Urinary bladder (tissue), 4 donors: ENCODE measurements around the gene SLC19A1. TPM values are rescaled to one million over a fixed set of nuclear protein-coding genes. Genes with fewer than 3 reads are reported as not detected.

Experiments
- DNase-seq: peaks from one replicate; pipeline ENCODE4 v3.0.0-alpha.2; 2015; ENCODE audit errors: extremely low spot score
- H3K27ac ChIP-seq: one replicate; pipeline ENCODE4 v1.5.1; 2013; ENCODE audit warnings: low read depth, mild to moderate bottlenecking, moderate library complexity
- H3K36me3 ChIP-seq: one replicate; pipeline ENCODE4 v1.6.1; 2013; ENCODE audit warnings: mild to moderate bottlenecking, moderate library complexity; ENCODE audit not compliant: insufficient read depth
- H3K4me1 ChIP-seq: one replicate; pipeline ENCODE4 v1.6.1; 2013; ENCODE audit warnings: mild to moderate bottlenecking, moderate library complexity; ENCODE audit not compliant: insufficient read depth
- H3K4me3 ChIP-seq: one replicate; pipeline ENCODE4 v1.5.1; 2013; ENCODE audit warnings: low read depth, low read length
- WGBS: extraction: QIAGEN DNeasy Blood & Tissue Kit; methylation state at CpG from one replicate; pipeline ENCODE4 v1.1.7; 2013; 5-methylcytosine and 5-hydroxymethylcytosine counted together
- polyA plus RNA-seq: library from polyadenylated mRNA; stranded (reverse); fragments of 200-250 nt; gene quantifications from one replicate; pipeline ENCODE4 v1.2.3, GENCODE V29; 2013
- total RNA-seq: library from RNA; depleted of rRNA; stranded (reverse); fragments of >200 nt; gene quantifications from one replicate; pipeline ENCODE4 v1.2.3, GENCODE V29; 2014
- donor health status: healthy with polysubstance abuse.
- donor health status: healthy.

Gene SLC19A1
- total and polyA plus RNA-seq, 2 donors, result 4.2 to 7.5 TPM

DNA sequence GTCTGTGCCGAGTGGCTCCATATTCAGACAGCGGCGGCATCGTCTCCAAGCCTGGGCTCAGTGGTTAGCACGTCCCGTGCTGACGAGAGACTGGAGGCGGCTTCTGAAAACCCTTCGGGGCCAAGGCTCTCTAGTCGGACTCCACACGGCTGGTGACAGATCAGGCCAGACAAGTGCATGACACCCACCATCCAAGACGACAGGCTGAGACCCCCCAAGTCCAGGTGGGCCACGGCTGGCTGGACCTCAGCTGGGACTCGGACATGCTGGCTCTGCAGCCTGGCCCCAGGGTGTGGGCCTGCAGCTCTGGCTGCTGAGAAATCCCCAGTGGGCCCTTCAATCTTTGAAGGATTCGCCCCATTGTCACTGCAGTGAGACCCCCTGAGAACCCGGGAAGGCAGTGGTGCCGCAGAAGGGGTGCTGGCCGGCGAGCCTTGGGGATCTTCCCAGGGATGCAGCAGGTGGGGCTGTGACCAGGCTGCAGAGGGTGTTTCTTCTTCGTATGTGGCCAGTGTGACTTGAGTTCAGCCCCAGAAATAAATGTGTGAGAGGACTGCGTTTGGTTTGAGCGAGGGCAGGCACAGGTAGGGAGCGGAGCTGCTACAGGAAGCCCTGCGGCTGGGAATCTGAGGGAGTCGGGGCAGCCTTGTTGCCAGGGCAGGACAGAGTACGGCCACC, 15.9 kb upstream of the SLC19A1 start:
- 86% methylated on average over 26 of the region's 26 CpGs for WGBS
- H3K27ac ChIP-seq, result no peak overlapping the region
- no peak overlapping the region for H3K4me3 ChIP-seq
- H3K4me1 ChIP-seq, result no peaks in the 10 kb centered on the region
- DNase-seq, result no peak
- no peaks in the 10 kb centered on the region for H3K36me3 ChIP-seq

DNA sequence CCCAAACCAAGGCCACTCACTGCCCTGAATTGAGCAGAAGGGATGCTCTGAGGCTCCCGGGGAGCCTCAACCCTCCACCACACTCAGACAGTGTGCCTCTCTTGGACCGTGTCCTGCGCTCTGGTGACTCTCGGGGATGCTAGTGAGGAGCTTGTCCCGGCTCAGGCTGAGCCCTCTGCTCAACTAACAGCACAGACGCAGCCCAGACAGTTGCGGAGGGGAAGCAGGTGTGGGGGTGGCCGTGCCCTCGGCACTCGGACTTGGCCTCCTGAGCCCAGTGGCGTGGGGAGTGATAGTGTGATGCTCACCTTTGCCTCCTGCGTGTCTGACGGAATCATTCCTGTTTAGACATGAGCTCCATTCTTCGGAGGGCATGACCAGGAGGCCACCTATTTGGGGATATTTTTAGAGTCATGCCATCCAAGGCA, 15.4 kb upstream of the SLC19A1 start:
- Histone ChIP-seq H3K4me3 (no peak overlapping the region), H3K4me1 (no peaks in the 10 kb centered on the region), H3K36me3 (no peaks in the 10 kb centered on the region), H3K27ac (no peak overlapping the region)
- no peak for DNase-seq
- WGBS, result 83% methylated on average over 14 of the region's 14 CpGs

DNA sequence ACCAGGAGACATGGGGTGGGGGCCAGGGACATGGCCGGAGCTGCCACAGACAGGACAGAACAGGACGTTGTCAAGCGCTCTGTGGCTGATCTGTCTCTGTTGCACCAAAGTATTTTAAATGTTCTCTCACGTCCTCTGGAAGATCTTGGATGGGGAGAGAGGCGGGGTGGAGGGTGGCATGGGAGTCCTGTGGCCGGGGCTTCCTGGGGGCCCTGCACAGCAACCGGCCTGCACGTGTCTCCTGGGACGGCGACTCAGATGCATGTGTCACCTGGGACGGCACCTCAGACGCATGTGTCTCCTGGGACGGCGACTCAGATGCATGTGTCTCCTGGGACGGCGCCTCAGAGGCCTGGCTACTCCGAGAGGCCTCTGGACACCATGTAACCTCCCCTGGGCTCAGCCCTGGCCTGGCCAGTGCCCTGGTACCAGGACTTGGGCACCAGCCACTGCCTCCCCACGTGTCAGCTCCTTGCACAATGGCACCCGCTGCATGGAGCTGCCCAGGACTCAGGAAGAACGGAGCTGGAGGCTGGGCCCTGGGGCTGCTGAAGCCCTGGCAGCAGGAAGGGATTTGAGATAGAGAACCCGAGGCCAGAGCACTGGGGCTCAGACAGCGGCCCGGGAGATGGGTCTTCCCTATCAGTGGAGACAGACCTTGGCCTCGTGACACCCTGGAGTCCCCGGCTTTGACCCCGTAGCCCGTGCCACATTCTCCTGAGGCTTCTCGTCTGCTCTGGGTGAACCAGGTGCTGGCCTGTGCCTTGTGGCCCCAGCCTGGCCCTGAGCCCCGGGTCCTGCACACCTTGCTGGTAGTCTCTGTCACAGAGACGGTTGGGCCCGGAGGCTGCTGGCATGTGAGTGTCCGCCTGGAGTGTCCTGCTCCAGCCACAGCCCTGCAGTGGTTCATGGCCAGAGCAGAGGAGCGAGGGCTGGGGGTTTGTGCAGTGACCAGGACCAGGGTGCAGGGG, 14.7 kb upstream of the SLC19A1 start:
- no peak overlapping the region for H3K4me3 ChIP-seq
- no peak for DNase-seq
- 86% methylated on average over 33 of the region's 33 CpGs for WGBS
- no peak overlapping the region for H3K27ac ChIP-seq
- no peaks in the 10 kb centered on the region for H3K4me1 ChIP-seq
- no peaks in the 10 kb centered on the region for H3K36me3 ChIP-seq

DNA sequence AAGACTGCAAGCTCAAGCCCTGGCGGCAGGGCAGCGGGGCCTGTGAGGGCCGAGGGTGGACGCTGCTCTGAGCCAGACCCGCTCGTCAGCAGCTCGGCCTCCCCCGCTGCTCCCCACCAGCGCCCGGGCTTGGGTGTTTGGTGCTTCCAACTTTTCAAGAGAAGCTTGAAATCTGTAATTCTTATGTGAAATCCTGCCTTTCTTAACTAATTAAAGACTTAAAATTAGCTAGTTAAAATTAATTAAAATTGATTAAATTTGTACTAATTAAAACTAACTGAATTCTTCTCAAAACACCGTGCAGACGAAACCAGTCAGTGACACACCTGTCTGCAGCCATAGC, 14.0 kb upstream of the SLC19A1 start:
- H3K27ac ChIP-seq, result no peak overlapping the region
- WGBS, result 41% methylated on average over 12 of the region's 12 CpGs

DNA sequence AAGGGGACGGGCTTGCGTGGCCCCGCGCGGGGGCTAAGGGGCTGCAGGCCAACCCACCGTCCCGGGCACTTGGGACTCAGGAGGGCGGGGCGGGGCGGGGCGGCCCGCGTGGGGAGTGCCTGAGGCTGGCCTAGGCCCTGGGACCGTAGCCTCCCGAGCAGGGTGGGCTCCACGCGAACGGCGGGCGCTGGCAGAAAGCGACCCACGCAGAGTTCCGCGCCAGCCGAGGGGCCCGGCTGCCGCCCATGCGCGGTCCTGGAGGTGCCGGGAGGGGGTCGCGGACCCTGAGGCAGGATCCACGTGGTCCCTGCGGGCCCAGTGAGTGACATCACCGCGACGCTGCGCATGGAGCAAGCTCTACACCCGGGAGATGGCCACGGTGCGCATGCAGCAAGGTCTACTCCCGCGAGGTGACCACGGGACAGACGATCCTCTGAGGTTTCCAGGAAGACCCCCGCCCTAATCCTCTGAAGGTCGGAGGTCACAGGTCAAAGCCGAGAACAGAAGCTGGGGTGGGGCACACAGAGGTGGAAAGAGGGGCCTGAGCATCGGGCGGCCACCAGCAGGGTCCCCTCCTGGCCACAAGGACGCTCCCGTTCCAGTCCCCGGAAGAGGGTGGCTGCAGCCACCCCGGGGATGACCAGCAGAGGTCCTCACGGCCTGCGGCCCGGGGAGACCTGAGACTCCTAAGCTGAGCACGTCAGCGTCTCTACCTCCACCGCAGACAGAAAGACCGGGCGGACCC, 13.5 kb upstream of the SLC19A1 start:
- WGBS, result 6% methylated on average over 62 of the region's 62 CpGs
- peak; percentile 62 for DNase-seq
- Histone ChIP-seq H3K4me1 (no peaks in the 10 kb centered on the region), H3K36me3 (no peaks in the 10 kb centered on the region), H3K27ac (peak overlapping the region; percentile 94), H3K4me3 (peak overlapping the region; percentile 29)

More for the DNA sequence above, 14.0 kb upstream of the SLC19A1 start:
- H3K4me1 ChIP-seq, result no peaks in the 10 kb centered on the region
- no peak for DNase-seq
- H3K36me3 ChIP-seq, result no peaks in the 10 kb centered on the region
- peak overlapping the region; percentile 29 for H3K4me3 ChIP-seq

DNA sequence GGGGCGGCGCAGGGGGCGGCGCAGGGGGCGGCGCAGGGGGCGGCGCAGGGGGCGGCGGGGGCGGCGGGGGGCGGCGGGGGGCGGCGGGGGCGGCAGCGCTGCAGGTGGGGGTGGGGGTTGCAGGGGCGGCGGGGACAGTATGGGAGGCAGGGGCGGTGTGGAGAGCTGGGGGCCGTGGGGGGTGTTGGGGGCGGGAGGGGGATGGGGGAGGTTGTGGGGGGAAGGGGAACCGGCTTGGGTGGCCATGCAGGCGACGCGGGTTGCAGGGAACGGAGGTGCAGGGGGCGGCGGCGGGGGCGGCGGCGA, 13.0 kb upstream of the SLC19A1 start:
- WGBS, result 1% methylated on average over 27 of the region's 34 CpGs
- Histone ChIP-seq H3K27ac (peak overlapping the region; percentile 94), H3K4me1 (no peaks in the 10 kb centered on the region), H3K4me3 (peak overlapping the region; percentile 29), H3K36me3 (no peaks in the 10 kb centered on the region)
- DNase-seq, result no peak

DNA sequence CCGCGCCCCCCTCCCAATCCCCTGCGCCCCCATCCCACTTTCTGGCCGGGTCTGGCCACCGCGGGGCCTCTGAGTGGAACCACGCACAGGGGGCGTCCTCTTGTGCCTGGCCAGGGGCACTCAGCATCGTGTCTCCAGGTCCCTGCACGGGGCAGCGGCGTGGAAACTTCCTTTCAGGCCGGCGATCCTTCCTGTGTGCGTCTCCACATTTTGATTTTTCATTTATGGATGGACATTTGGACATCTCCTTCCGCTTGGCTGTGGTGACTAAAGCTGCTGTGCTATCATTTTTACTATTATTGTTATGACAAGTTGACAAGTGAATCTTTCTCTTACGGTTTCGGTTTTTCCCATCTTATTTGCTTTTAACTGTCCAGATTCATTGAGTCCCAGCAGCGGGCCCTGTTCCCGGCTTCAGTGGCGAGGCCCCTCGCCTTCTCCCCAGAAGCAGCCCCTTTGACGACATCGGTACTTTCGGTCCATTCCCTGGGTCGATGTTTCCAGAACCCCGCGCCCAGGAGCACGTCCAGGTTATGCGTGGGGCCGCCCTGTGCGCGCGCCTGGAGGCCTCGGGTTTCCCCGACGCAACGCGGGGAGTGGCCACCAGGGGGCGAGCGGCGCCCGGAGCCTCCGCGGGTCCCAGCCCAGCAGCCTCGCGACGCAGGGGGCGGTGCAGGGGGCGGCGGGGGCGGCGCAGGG, 12.4 kb upstream of the SLC19A1 start:
- Histone ChIP-seq H3K4me3 (peak overlapping the region; percentile 29), H3K4me1 (no peaks in the 10 kb centered on the region), H3K36me3 (no peaks in the 10 kb centered on the region), H3K27ac (no peak overlapping the region)
- WGBS, result 2% methylated on average over 53 of the region's 53 CpGs
- no peak for DNase-seq

DNA sequence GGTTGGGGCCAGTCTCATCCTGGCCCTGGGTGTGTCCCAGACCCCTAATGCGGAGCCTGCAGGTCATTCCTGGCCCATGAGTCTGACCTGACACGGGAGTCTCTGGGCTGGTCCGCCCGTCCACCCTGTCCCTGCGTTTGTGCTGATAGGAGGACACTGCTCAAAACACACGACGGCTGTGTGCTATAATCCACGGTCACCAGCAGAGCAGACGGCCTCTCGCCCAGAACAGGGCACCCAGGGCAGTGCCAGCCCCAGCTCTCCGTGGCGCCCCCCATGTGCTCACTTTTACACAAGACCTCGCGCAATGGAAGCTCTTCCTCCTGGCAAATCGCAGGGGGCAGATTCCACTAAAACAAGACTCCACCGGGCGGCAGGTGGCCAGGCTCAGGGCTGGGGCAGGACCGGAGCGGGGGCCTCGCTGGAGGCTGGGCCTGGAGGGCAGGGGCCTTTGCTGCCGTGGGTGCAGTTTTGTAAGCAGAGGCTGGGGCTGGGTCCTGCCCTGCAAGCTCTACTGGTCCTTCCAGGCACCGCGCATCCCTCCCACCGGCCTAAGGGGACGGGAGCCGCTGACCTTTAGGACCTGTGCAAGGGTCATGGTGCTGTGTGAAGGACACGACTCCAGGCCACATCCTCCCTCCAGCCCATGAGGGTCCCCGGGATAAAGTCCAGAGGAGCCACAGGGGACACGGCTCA, 10.6 kb upstream of the SLC19A1 start:
- 81% methylated on average over 29 of the region's 29 CpGs for WGBS
- Histone ChIP-seq H3K4me3 (no peak overlapping the region), H3K27ac (no peak overlapping the region), H3K36me3 (no peaks in the 10 kb centered on the region), H3K4me1 (no peaks in the 10 kb centered on the region)
- DNase-seq, result no peak

DNA sequence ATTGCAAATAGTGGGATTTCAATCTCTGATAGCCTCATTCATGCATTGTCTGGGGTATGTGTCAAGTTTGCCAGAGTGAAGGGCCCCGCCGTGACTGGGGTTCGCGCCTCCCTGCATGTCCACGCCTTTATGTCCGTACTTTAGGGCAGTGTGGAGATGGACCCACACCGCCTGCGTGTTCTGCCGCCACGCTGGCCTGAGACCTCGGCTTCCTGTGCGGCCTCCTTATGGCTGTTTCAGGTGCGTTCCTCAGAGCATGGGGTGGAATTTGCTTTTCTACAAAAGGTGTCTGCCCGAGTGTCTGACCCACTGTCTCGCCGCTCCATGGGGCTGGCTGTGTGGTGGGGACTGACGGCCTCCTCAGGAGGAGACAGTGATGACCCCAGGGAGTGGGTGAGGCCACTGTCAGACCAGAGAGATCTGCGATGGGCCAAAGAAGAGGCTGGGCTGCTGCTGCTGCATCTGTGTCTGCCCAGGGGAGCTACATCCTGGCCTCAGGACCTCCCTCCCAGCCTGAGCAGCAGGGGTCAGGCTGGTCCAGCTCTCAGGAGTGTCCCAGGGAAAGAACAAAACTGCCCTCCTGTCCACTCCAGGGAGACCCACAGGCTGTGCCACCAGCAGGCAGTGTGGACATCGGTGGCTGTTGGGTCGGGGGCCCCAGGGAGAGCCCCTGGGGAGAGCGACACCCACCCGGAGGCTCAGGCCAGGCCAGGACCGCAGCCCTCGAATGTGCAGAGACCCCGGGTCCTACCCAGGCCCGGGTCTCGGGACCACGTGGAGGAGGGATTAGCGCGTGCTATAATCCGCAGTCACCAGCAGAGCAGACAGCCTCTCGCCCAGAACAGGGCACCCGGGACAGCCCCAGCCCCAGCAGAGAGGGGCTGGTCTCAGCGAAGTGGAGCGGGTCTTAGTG, 9.8 kb upstream of the SLC19A1 start:
- Histone ChIP-seq H3K4me3 (no peak overlapping the region), H3K4me1 (no peaks in the 10 kb centered on the region), H3K27ac (no peak overlapping the region), H3K36me3 (no peaks in the 10 kb centered on the region)
- WGBS, result 87% methylated on average over 35 of the region's 35 CpGs
- no peak for DNase-seq

DNA sequence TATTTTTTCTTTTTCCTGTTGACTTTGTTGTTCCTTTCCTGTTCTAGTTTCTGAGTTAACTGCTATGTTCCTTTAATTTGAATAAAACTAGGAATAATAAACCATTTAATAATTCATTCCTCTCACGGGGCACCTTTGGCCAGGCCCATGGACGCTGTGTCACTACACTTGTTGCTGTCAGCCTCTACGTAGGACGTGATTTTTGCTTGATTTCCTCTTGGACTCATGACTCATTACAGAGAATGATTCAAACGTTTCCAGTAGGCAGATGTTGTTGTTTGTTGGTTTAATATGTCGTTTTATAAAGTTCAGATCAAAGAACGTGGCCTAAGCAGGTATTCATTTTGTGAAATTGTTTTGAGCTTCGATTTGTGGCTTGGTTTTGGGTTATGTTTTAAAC, 9.1 kb upstream of the SLC19A1 start:
- no peak overlapping the region for H3K4me3 ChIP-seq
- no peak overlapping the region for H3K27ac ChIP-seq
- DNase-seq, result no peak
- 62% methylated on average over 8 of the region's 8 CpGs for WGBS
- no peaks in the 10 kb centered on the region for H3K36me3 ChIP-seq
- H3K4me1 ChIP-seq, result no peaks in the 10 kb centered on the region

DNA sequence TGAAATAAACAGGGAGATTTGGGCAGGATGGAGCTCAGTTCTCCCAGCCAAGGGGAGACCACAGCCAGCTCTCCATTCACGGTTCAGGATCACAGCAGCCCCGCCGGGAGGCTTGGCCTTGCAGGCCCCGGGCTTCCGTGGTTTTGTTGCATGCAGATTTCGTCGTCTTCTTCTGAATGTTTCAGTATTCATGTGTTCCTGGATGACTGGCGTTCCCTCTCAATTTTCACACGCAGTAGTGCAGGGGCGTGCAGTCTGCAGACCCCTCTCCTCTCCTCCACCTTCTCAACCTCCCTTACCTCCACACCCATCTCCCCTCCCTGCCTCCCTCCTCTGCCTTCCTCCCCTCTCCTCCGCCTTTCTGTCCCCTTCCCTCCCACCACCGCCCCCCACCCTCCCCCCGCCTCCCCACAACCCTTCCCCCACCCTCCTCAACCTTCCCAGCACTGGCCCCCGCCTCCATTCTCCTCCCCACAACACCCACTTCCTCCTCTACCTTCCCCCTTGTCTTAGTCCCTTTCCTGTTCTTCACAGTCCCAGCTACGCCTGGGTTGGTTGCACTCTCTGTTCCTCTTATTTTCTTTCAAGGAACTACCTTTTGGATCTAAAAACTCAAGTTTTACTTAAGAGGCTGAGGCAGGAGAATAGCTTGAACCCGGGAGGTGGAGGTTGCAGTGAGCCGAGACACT, 8.4 kb upstream of the SLC19A1 start:
- Histone ChIP-seq H3K27ac (no peak overlapping the region), H3K36me3 (no peaks in the 10 kb centered on the region), H3K4me3 (no peak overlapping the region), H3K4me1 (no peaks in the 10 kb centered on the region)
- WGBS, result 44% methylated on average over 17 of the region's 17 CpGs
- DNase-seq, result no peak
